Pancreas (tissue), 10 donors: ENCODE results near the gene TMEM91. TPM values are rescaled to one million over a fixed set of nuclear protein-coding genes. Genes with fewer than 3 reads are reported as not detected.

Source experiments
- ATAC-seq, 4 donors: fragments of 200-7000 bp; cut with Tn5 transposase; one replicate each; pipeline versions ENCODE4 v1.8.0 to v1.9.1; 2020; ENCODE audit warnings: mild to moderate bottlenecking in 4 of 4, moderate library complexity in 4 of 4
- DNase-seq, 6 donors: peaks; one replicate each; pipeline ENCODE4 v3.0.0-alpha.2; 2020
- FAIRE-seq: peaks from 2 replicates; lab custom pipeline; 2012; peaks lifted over from hg19 to GRCh38; lab: Jason Lieb, UNC
- H3K27ac ChIP-seq, 4 donors: fragments of 200-600 bp; sonication (generic); 1 replicate in 3 of 4; 2 replicates in 1 of 4; pipeline versions ENCODE4 v1.5.0 to v1.8.0; 2020
- H3K27me3 ChIP-seq, 4 donors: fragments of 200-600 bp; one replicate each; pipeline ENCODE4 v1.8.0; 2021
- H3K36me3 ChIP-seq, 3 donors: fragments of 200-600 bp; sonication (generic) in 1 of 3; one replicate each; pipeline versions ENCODE4 v1.5.0 to v1.8.0; 2020 to 2021
- H3K4me1 ChIP-seq, 3 donors: fragments of 200-600 bp; one replicate each; pipeline ENCODE4 v1.8.0; 2021
- H3K4me3 ChIP-seq, 4 donors: fragments of 200-600 bp; sonication (generic) in 2 of 4; one replicate each; pipeline versions ENCODE4 v1.5.0 to v1.8.0; 2020 to 2021
- H3K9me3 ChIP-seq, 4 donors: fragments of 200-600 bp; one replicate each; pipeline ENCODE4 v1.8.0; 2021
- WGBS, 2 donors: extraction: QIAGEN DNeasy Blood & Tissue Kit; methylation state at CpG; one replicate each; pipeline ENCODE4 v1.1.7; 2013; 5-methylcytosine and 5-hydroxymethylcytosine counted together
- intact Hi-C, 3 donors: fragments of 100-400 bp; cut with DNase I; formaldehyde crosslinking; loops; one replicate each; pipeline versions ENCODE4 v1.11.1 to v1.14.2; 2022
- polyA plus RNA-seq, 2 donors: library from polyadenylated mRNA; stranded (reverse); fragments of 200-250 nt; gene quantifications; one replicate each; pipeline ENCODE4 v1.2.3, GENCODE V29; 2013
- total RNA-seq, 6 donors: library from RNA; stranded (reverse); fragmentation: NEBNext Ultra II Directional in 4 of 6; extraction: Animal tissue kit (Norgen Biotek cat#: 25700) in 4 of 6; gene quantifications; one replicate each; pipeline versions ENCODE4 v1.2.1 to v1.2.4, GENCODE V29; 2021 to 2023
- TF ChIP-seq, protein P1 (sequence below), 4 donors: fragments of 200-600 bp; sonication (generic) in 3 of 4; IDR thresholded peaks; one replicate each; pipeline versions ENCODE4 v1.5.0 to v1.8.0; 2021; ENCODE audit warnings: antibody characterized with exemption in 4 of 4
- donor health status: healthy with polysubstance abuse.
- donor health status: DM: no; HTN: no; CAD: no; lungs with moderate emphysema.
- donor health status: DM: no; HTN: no; CAD: no.
- donor health status: control.
- donor health status: control.
- donor health status: Bipolar disorder and iron deficiency.
- donor health status: DM: yes; HTN: yes; CAD: no.
- donor health status: DM: no; HTN: no; CAD: no.
- donor health status: DM: no; HTN: no; CAD: no.
- donor health status: DM: yes; HTN: yes; CAD: no.

TMEM91 gene
- total and polyA plus RNA-seq, 8 donors = 3.8 to 33.0 (median 5.4) TPM

DNA sequence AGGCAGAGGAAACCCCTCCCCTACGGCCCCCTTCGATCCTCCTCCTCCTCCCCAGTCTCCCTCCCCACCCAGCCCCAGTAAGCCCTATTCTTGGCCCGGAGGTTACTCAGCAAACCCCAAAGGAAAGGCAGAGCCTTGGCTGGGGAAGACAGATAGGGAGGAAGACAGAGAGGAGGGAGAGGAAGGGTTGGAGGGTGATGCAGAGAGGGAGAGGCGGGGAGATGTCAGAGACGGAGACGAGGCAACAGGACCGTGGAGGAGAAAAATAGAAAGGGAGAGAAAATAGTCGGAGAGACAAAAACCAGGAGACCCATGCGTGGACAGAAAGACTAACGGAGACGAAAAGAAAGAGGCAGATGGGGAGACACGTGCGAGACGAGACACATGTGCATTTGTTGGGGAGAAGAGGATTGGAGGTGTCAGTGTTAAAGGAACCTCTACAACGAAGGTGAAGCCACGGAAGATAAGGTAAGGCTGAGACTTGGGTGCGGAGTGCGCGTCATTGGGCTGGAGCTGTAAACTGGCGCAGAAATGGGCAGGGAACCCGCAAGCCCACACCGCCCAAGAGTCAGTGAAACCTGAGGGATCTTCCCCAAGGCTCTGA, 25.5 kb upstream of the TMEM91 start:
- WGBS, 2 donors = 23 to 28% methylated on average over 22 of the region's 22 CpGs
- Histone ChIP-seq H3K36me3 (no peaks in the 10 kb centered on the region), H3K4me3 (peak overlapping the region; percentile 55 to 79 (median 61)), H3K4me1 (peaks cover 0 to 5% (median 0%) of the 10 kb centered on the region in 3 donors), H3K27me3 (no peaks in the 10 kb centered on the region), H3K27ac (no peak overlapping the region), H3K9me3 (no peaks in the 10 kb centered on the region)
- FAIRE-seq = no peak
- DNase-seq = no peak
- TF ChIP-seq, protein P1, sequence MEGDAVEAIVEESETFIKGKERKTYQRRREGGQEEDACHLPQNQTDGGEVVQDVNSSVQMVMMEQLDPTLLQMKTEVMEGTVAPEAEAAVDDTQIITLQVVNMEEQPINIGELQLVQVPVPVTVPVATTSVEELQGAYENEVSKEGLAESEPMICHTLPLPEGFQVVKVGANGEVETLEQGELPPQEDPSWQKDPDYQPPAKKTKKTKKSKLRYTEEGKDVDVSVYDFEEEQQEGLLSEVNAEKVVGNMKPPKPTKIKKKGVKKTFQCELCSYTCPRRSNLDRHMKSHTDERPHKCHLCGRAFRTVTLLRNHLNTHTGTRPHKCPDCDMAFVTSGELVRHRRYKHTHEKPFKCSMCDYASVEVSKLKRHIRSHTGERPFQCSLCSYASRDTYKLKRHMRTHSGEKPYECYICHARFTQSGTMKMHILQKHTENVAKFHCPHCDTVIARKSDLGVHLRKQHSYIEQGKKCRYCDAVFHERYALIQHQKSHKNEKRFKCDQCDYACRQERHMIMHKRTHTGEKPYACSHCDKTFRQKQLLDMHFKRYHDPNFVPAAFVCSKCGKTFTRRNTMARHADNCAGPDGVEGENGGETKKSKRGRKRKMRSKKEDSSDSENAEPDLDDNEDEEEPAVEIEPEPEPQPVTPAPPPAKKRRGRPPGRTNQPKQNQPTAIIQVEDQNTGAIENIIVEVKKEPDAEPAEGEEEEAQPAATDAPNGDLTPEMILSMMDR (IDR thresholded peaks at IDR 0.05) = no peak
- intact Hi-C loops = no loop called here
- no peak for ATAC-seq

- intact Hi-C loops = no loop called here
- H3K9me3 ChIP-seq = no peaks in the 10 kb centered on the region
- peak; percentile 32 to 65 (median 44) for ATAC-seq
- peak overlapping the region; percentile 55 to 79 (median 61) for H3K4me3 ChIP-seq
- WGBS, 2 donors = 1 to 2% methylated on average over 33 to 58 of the region's 58 CpGs
- H3K27me3 ChIP-seq = no peaks in the 10 kb centered on the region
- peak in 4 of 6 donors; percentile 61 to 79 (median 70) for DNase-seq
- no peak for FAIRE-seq
- TF ChIP-seq, protein P1 (IDR thresholded peaks at IDR 0.05) = no peak
- peaks cover 0 to 5% (median 0%) of the 10 kb centered on the region in 3 donors for H3K4me1 ChIP-seq
- no peak overlapping the region for H3K27ac ChIP-seq
- H3K36me3 ChIP-seq = no peaks in the 10 kb centered on the region
Observed at GRCh38 chr19:41351339-41352245, 24.7 kb upstream of the TMEM91 start.

DNA sequence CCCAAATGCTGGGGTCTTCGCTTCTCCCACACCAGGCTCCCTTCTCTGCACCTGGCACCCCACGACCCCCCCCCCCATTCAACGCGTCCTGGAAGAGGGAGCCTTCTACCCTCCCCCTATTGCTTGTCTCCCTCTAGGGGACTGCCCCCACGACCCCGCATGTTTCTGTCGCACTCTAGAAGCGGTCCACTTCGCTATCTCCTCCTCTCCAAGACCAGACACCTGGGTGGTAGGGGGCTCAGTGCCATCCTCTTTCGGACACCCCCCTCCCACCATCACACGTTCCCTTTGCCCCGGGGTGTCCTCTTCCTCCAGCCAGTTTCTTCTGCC, 24.1 kb upstream of the TMEM91 start:
- ATAC-seq (no peak), FAIRE-seq (no peak), DNase-seq (no peak)
- Histone ChIP-seq H3K27me3 (no peaks in the 10 kb centered on the region), H3K27ac (no peak overlapping the region), H3K4me3 (peak overlapping the region; percentile 57 to 79 (median 70)), H3K36me3 (no peaks in the 10 kb centered on the region), H3K9me3 (no peaks in the 10 kb centered on the region), H3K4me1 (peaks cover 0 to 5% (median 0%) of the 10 kb centered on the region in 3 donors)
- intact Hi-C loops = no loop called here
- TF ChIP-seq, protein P1 (IDR thresholded peaks at IDR 0.05) = no peak
- 0% methylated on average over 11 to 12 of the region's 12 CpGs for WGBS, 2 donors

GRCh38 chr19:41352609-41353465, 23.5 kb upstream of the TMEM91 start:
- no peaks in the 10 kb centered on the region for H3K27me3 ChIP-seq
- 1% methylated on average over 70 to 71 of the region's 71 CpGs for WGBS, 2 donors
- no peaks in the 10 kb centered on the region for H3K36me3 ChIP-seq
- H3K4me3 ChIP-seq = peak overlapping the region; percentile 57 to 79 (median 70)
- intact Hi-C loops = no loop called here
- TF ChIP-seq, protein P1 (IDR thresholded peaks at IDR 0.05) = peak in 2 of 4 donors; percentile 15 to 20
- ATAC-seq (peak; percentile 30 to 51 (median 46)), FAIRE-seq (no peak), DNase-seq (peak in 5 of 6 donors; percentile 59 to 86 (median 71))
- H3K4me1 ChIP-seq = peaks cover 0 to 5% (median 0%) of the 10 kb centered on the region in 3 donors
- no peaks in the 10 kb centered on the region for H3K9me3 ChIP-seq
- peak overlapping the region in 2 of 4 donors; percentile 66 to 76 for H3K27ac ChIP-seq
